GM23338 (cell line): ENCODE data around the gene ZSCAN5B.
"Not testable (repeated sequence)": the region's sequence is repeated elsewhere in the genome, so short reads cannot be mapped to it uniquely, and the experiment has no call there.

Experiments
- CTCF ChIP-seq, 2 experiments: fragments of 200-600 bp in 1 of 2; sonication (generic) in 1 of 2; conservative IDR thresholded peaks; 2 replicates each; pipeline versions ENCODE4 v1.5.1 to v1.6.1; 2016 to 2017; ENCODE audit warnings: antibody characterized with exemption in 2 of 2, low read depth in 2 of 2, mild to moderate bottlenecking in 2 of 2, moderate library complexity in 1 of 2
- EZH2phosphoT487 ChIP-seq: fragments of 200-600 bp; sonication (generic); IDR thresholded peaks from one replicate; pipeline ENCODE4 v1.8.1; 2018; ENCODE audit warnings: antibody characterized with exemption; ENCODE audit not compliant: unreplicated experiment
- REST ChIP-seq: IDR thresholded peaks from one replicate; pipeline ENCODE4 v1.6.1; 2018; ENCODE audit warnings: antibody characterized with exemption; ENCODE audit not compliant: unreplicated experiment

GRCh38 chr19:56210036-56210435 is 12.5 kb upstream of the ZSCAN5B start:
- TF ChIP-seq CTCF (conservative IDR thresholded peaks at IDR 0.05; ENCODE audit: low read depth in 2 of 2); REST; EZH2phosphoT487: not testable (repeated sequence)
